Activated CD4-positive, CD25-positive, alpha-beta regulatory T cell treated with anti-CD3 and anti-CD28 coated beads, Interleukin-2, amount 50 U/mL, for 24 hours (primary cell): Measurements from ENCODE around the gene ARSG.

Experiments
- ATAC-seq, 2 donors: fragments of 150-1000 bp; cut with Tn5 transposase; one replicate each; pipeline ENCODE4 v1.10.0; 2021; ENCODE audit warnings: mild to moderate bottlenecking in 1 of 2, moderate library complexity in 1 of 2

Gene ARSG

GRCh38 chr17:68456339-68457167 is 165.3 kb downstream of the ARSG start:
- no peak for ATAC-seq

- peak in 1 of 2 donors; percentile 19 for ATAC-seq
Measured at GRCh38 chr17:68457168-68457538, 165.9 kb downstream of the ARSG start, which contains the start of gene WIPI1. Gene WIPI1 (minus strand): TSS chr17:68457496. CDS start chr17:68457421, 75 bp downstream.

GRCh38 chr17:68457539-68458259 is 166.4 kb downstream of the ARSG start:
- peak; percentile 92 to 95 for ATAC-seq

GRCh38 chr17:68458260-68459036 is 167.2 kb downstream of the ARSG start:
- ATAC-seq: no peak

- ATAC-seq: no peak
Measured at GRCh38 chr17:68459037-68459639, 167.8 kb downstream of the ARSG start.

- no peak for ATAC-seq
Measured at GRCh38 chr17:68460146-68460545, 168.9 kb downstream of the ARSG start.

GRCh38 chr17:68460715-68461114 is 169.4 kb downstream of the ARSG start:
- ATAC-seq: peak in 1 of 2 donors; percentile 2

GRCh38 chr17:68461122-68461539 is 169.8 kb downstream of the ARSG start:
- ATAC-seq: no peak

- no peak for ATAC-seq
Measured at GRCh38 chr17:68461589-68461988, 170.3 kb downstream of the ARSG start.

GRCh38 chr17:68462381-68463210 is 171.3 kb downstream of the ARSG start:
- peak; percentile 74 to 76 for ATAC-seq

GRCh38 chr17:68463211-68464019 is 172.1 kb downstream of the ARSG start:
- no peak for ATAC-seq

- no peak for ATAC-seq
Measured at GRCh38 chr17:68468334-68468733, 177.0 kb downstream of the ARSG start.

- no peak for ATAC-seq
Measured at GRCh38 chr17:68468788-68469187, 177.5 kb downstream of the ARSG start.
